ENCODE data around the gene DNAJB11.
A peak's percentile ranks its signal among the peaks of the same experiment; 100 is the strongest.
"Not testable (repeated sequence)": the region's sequence is repeated elsewhere in the genome, so short reads cannot be mapped to it uniquely, and the experiment has no call there.

DNAJB11 gene

GRCh38 chr3:186570096-186570940 is at the start of gene DNAJB11:
DNAJB11 (plus strand) TSS chr3:186570720; CDS start chr3:186570898, 178 bp downstream.
- Mint-ChIP-seq H3K27me3 (no peaks in the 10 kb centered on the region), H3K4me3 (peak within 1 kb of the TSS; percentile 84 to 91), H3K27ac (peak within 1 kb of the TSS; percentile 99), H3K9me3 (no peaks in the 10 kb centered on the region), H3K4me1 (peaks cover 50% of the 10 kb centered on the region)
- DNase-seq = peak; percentile 95 to 98
- peak; percentile 92 for ATAC-seq

GRCh38 chr3:186520957-186521842 is 49.3 kb upstream of the DNAJB11 start:
- Mint-ChIP-seq H3K27ac (peak overlapping the region in 1 of 2 donors; percentile 8), H3K4me1 (peaks cover 55% of the 10 kb centered on the region), H3K9me3 (no peaks in the 10 kb centered on the region), H3K27me3 (no peaks in the 10 kb centered on the region), H3K4me3 (peak overlapping the region; percentile 1 to 24)
- DNase-seq (peak in 1 of 2 donors; percentile 72), ATAC-seq (peak; percentile 81)

GRCh38 chr3:186523022-186523421 is 47.5 kb upstream of the DNAJB11 start:
- no peaks in the 10 kb centered on the region for H3K9me3 Mint-ChIP-seq
- H3K27ac Mint-ChIP-seq = no peak overlapping the region
- peaks cover 45% of the 10 kb centered on the region for H3K4me1 Mint-ChIP-seq

GRCh38 chr3:186523434-186523833 is 47.1 kb upstream of the DNAJB11 start:
- no peak for ATAC-seq
- Mint-ChIP-seq H3K4me1 (peaks cover 42% of the 10 kb centered on the region), H3K27me3 (no peaks in the 10 kb centered on the region), H3K4me3 (no peak overlapping the region), H3K27ac (no peak overlapping the region), H3K9me3 (no peaks in the 10 kb centered on the region)
- no peak for DNase-seq

More at GRCh38 chr3:186523022-186523421, 47.5 kb upstream of the DNAJB11 start:
- DNase-seq (no peak), ATAC-seq (no peak)
- Mint-ChIP-seq H3K4me3 (no peak overlapping the region), H3K27me3 (no peaks in the 10 kb centered on the region)

GRCh38 chr3:186524616-186525015 is 45.9 kb upstream of the DNAJB11 start:
- no peak for ATAC-seq
- H3K4me3 Mint-ChIP-seq = no peak overlapping the region

GRCh38 chr3:186525369-186526255 is 44.9 kb upstream of the DNAJB11 start:
- DNase-seq (no peak), ATAC-seq (no peak)
- no peaks in the 10 kb centered on the region for H3K27me3 Mint-ChIP-seq
- H3K4me3 Mint-ChIP-seq = no peak overlapping the region
- H3K9me3 Mint-ChIP-seq = no peaks in the 10 kb centered on the region
- H3K4me1 Mint-ChIP-seq = peaks cover 46% of the 10 kb centered on the region
- H3K27ac Mint-ChIP-seq = no peak overlapping the region

More at GRCh38 chr3:186524616-186525015, 45.9 kb upstream of the DNAJB11 start:
- no peaks in the 10 kb centered on the region for H3K27me3 Mint-ChIP-seq
- no peak overlapping the region for H3K27ac Mint-ChIP-seq
- DNase-seq = no peak
- no peaks in the 10 kb centered on the region for H3K9me3 Mint-ChIP-seq
- peaks cover 42% of the 10 kb centered on the region for H3K4me1 Mint-ChIP-seq

GRCh38 chr3:186526256-186526606 is 44.3 kb upstream of the DNAJB11 start:
- peak; percentile 42 for ATAC-seq
- no peak overlapping the region for H3K27ac Mint-ChIP-seq

GRCh38 chr3:186529201-186529999 is 41.1 kb upstream of the DNAJB11 start:
- Mint-ChIP-seq H3K4me1 (peaks cover 66% of the 10 kb centered on the region), H3K9me3 (no peaks in the 10 kb centered on the region), H3K27me3 (no peaks in the 10 kb centered on the region), H3K4me3 (no peak overlapping the region), H3K27ac (no peak overlapping the region)
- ATAC-seq (no peak), DNase-seq (no peak)

More at GRCh38 chr3:186526256-186526606, 44.3 kb upstream of the DNAJB11 start:
- H3K4me3 Mint-ChIP-seq = no peak overlapping the region
- no peaks in the 10 kb centered on the region for H3K9me3 Mint-ChIP-seq
- DNase-seq = peak in 1 of 2 donors; percentile 30
- H3K4me1 Mint-ChIP-seq = peaks cover 45% of the 10 kb centered on the region
- no peaks in the 10 kb centered on the region for H3K27me3 Mint-ChIP-seq

GRCh38 chr3:186530415-186530814 is 40.1 kb upstream of the DNAJB11 start:
- Mint-ChIP-seq H3K27ac (no peak overlapping the region), H3K4me3 (no peak overlapping the region), H3K27me3 (no peaks in the 10 kb centered on the region), H3K4me1 (peaks cover 76% of the 10 kb centered on the region), H3K9me3 (no peaks in the 10 kb centered on the region)
- ATAC-seq (no peak), DNase-seq (no peak)

GRCh38 chr3:186531694-186532093 is 38.8 kb upstream of the DNAJB11 start:
- not testable (repeated sequence) for H3K4me3 Mint-ChIP-seq, H3K27me3 Mint-ChIP-seq, H3K27ac Mint-ChIP-seq, ATAC-seq, DNase-seq, H3K9me3 Mint-ChIP-seq
- peaks cover 82% of the 10 kb centered on the region for H3K4me1 Mint-ChIP-seq

GRCh38 chr3:186532598-186533072 is 37.9 kb upstream of the DNAJB11 start:
- ATAC-seq (no peak), DNase-seq (peak in 1 of 2 donors; percentile 19)
- no peaks in the 10 kb centered on the region for H3K9me3 Mint-ChIP-seq
- peak overlapping the region; percentile 63 to 88 for H3K27ac Mint-ChIP-seq
- H3K27me3 Mint-ChIP-seq = no peaks in the 10 kb centered on the region
- H3K4me3 Mint-ChIP-seq = peak overlapping the region in 1 of 2 donors; percentile 57
- H3K4me1 Mint-ChIP-seq = peaks cover 91% of the 10 kb centered on the region

GRCh38 chr3:186534113-186534669 is 36.3 kb upstream of the DNAJB11 start:
- H3K27ac Mint-ChIP-seq = peak overlapping the region; percentile 98
- peak overlapping the region; percentile 83 to 84 for H3K4me3 Mint-ChIP-seq
- ATAC-seq = peak; percentile 91
- peak; percentile 59 to 82 for DNase-seq
- no peaks in the 10 kb centered on the region for H3K9me3 Mint-ChIP-seq
- H3K4me1 Mint-ChIP-seq = peaks cover 97% of the 10 kb centered on the region
- H3K27me3 Mint-ChIP-seq = no peaks in the 10 kb centered on the region

- no peak for DNase-seq
- ATAC-seq = no peak
- Mint-ChIP-seq H3K4me3 (peak overlapping the region in 1 of 2 donors; percentile 34), H3K27me3 (no peaks in the 10 kb centered on the region), H3K9me3 (no peaks in the 10 kb centered on the region), H3K4me1 (peaks cover 94% of the 10 kb centered on the region), H3K27ac (peak overlapping the region in 1 of 2 donors; percentile 10)
Observed at GRCh38 chr3:186536883-186537844, 33.4 kb upstream of the DNAJB11 start.

All from stimulated activated naive CD8-positive, alpha-beta T cell treated with anti-CD3 and anti-CD28 coated beads, Interleukin-15, amount 100 ng/mL, for 72 hours (primary cell).